ENCODE measurements around the gene BRWD1.
"Not testable (repeated sequence)": the region's sequence is repeated elsewhere in the genome, so short reads cannot be mapped to it uniquely, and the experiment has no call there.

Gene BRWD1

DNA sequence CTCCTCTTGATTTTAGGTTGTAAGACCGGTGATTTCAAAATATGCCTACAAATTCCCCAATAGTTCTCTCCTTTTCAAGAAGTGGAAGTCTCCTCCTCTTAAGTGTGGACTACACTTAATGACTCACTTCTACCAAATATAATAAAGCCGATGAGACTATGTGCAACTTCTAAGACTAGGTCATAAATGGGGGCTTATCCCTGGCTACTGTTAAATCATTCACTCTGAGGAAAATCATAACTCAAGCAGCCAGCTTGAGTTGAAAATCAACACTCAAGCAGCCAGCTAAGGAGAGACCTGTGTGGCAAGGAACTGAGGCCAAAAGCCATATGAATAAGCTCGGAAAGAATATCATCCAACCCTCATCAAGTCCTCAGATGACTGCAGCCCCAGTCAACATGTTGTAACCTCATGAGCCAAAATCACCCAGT lies 80.6 kb downstream of the BRWD1 start:
- no peaks in the 10 kb centered on the region for H4K20me1 ChIP-seq (ENCODE audit: insufficient read depth)
- H3K4me3 ChIP-seq (IDR thresholded peaks at IDR 0.05; ENCODE audit: insufficient read depth, low read depth, low read length): no peak overlapping the region
- no peak overlapping the region for H3K4me2 ChIP-seq
- H2AFZ ChIP-seq (ENCODE audit: low read depth): no peak overlapping the region
- H3K27me3 ChIP-seq (ENCODE audit: insufficient read depth, low read depth): no peaks in the 10 kb centered on the region
- no peaks in the 10 kb centered on the region for H3K4me1 ChIP-seq (ENCODE audit: low read depth, poor library complexity, severe bottlenecking)
- no peak overlapping the region for H3K27ac ChIP-seq
- TF ChIP-seq, protein P1, sequence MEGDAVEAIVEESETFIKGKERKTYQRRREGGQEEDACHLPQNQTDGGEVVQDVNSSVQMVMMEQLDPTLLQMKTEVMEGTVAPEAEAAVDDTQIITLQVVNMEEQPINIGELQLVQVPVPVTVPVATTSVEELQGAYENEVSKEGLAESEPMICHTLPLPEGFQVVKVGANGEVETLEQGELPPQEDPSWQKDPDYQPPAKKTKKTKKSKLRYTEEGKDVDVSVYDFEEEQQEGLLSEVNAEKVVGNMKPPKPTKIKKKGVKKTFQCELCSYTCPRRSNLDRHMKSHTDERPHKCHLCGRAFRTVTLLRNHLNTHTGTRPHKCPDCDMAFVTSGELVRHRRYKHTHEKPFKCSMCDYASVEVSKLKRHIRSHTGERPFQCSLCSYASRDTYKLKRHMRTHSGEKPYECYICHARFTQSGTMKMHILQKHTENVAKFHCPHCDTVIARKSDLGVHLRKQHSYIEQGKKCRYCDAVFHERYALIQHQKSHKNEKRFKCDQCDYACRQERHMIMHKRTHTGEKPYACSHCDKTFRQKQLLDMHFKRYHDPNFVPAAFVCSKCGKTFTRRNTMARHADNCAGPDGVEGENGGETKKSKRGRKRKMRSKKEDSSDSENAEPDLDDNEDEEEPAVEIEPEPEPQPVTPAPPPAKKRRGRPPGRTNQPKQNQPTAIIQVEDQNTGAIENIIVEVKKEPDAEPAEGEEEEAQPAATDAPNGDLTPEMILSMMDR (conservative IDR thresholded peaks at IDR 0.05; ENCODE audit: low read depth, low read length): no peak
- H3K9ac ChIP-seq: no peak overlapping the region
- no peaks in the 10 kb centered on the region for H3K36me3 ChIP-seq (ENCODE audit: insufficient read depth)
- H3K79me2 ChIP-seq (ENCODE audit: insufficient read depth, low read depth): no peaks in the 10 kb centered on the region

DNA sequence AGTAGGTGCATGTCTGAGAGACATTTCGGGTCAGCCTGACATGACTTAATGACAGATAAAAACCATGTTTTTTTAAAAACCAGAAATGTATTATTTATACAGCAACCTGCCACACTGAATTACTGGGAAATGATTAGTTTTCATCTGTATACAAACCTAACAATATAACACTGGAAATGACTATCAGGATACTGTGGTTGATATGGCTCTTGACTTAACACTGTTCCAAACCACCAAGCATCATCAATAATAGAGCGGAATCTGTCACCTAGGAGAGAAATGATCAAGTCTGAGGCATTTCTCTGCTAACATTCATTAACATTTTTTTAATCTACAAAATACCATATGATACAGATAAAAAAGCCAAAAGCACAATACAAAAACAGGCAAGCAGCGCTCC lies 88.5 kb downstream of the BRWD1 start:
- Histone ChIP-seq H4K20me1 (ENCODE audit: insufficient read depth) (no peaks in the 10 kb centered on the region), H3K9ac (no peak overlapping the region), H3K4me3 (IDR thresholded peaks at IDR 0.05; ENCODE audit: insufficient read depth, low read depth, low read length) (no peak overlapping the region), H3K36me3 (ENCODE audit: insufficient read depth) (no peaks in the 10 kb centered on the region; the same call in 1 of the 2 replicates), H3K79me2 (ENCODE audit: insufficient read depth, low read depth) (no peaks in the 10 kb centered on the region), H3K27me3 (ENCODE audit: insufficient read depth, low read depth) (no peaks in the 10 kb centered on the region), H3K4me2 (no peak overlapping the region), H3K27ac (no peak overlapping the region), H3K4me1 (ENCODE audit: low read depth, poor library complexity, severe bottlenecking) (no peaks in the 10 kb centered on the region), H2AFZ (ENCODE audit: low read depth) (no peak overlapping the region)
- TF ChIP-seq, protein P1 (conservative IDR thresholded peaks at IDR 0.05; ENCODE audit: low read depth, low read length): no peak

DNA sequence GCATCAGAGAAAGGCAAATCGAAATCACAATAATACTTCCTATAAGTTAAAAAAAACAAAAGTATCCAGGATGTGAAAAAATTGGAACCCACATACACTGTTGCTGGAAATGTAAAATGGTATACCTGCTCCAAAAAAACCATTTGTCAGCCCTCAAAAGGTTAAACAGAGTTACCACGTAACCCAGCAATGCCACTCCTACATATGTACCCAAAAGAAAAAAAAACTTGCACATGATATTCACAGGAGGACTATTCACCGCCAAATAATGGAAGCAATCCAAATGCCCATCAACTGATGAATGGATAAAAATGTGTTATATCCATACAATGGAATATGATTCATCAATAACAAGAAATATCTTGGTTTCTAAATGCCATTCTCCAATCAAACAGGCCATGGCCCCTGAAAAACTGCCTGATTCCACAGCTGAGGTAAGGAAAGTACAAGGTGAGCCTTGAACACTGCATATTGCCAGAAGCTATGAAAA lies 91.4 kb downstream of the BRWD1 start:
- H3K4me2 ChIP-seq: no peak overlapping the region
- no peak overlapping the region for H3K27ac ChIP-seq
- no peak overlapping the region for H3K4me3 ChIP-seq (IDR thresholded peaks at IDR 0.05; ENCODE audit: insufficient read depth, low read depth, low read length)
- H4K20me1 ChIP-seq (ENCODE audit: insufficient read depth): no peaks in the 10 kb centered on the region
- H3K79me2 ChIP-seq (ENCODE audit: insufficient read depth, low read depth): no peaks in the 10 kb centered on the region
- no peak overlapping the region for H2AFZ ChIP-seq (ENCODE audit: low read depth)
- H3K36me3 ChIP-seq (ENCODE audit: insufficient read depth): no peaks in the 10 kb centered on the region; the same call in 1 of the 2 replicates
- TF ChIP-seq, protein P1 (conservative IDR thresholded peaks at IDR 0.05; ENCODE audit: low read depth, low read length): no peak
- H3K4me1 ChIP-seq (ENCODE audit: low read depth, poor library complexity, severe bottlenecking): no peaks in the 10 kb centered on the region
- H3K27me3 ChIP-seq (ENCODE audit: insufficient read depth, low read depth): no peaks in the 10 kb centered on the region
- H3K9ac ChIP-seq: no peak overlapping the region

DNA sequence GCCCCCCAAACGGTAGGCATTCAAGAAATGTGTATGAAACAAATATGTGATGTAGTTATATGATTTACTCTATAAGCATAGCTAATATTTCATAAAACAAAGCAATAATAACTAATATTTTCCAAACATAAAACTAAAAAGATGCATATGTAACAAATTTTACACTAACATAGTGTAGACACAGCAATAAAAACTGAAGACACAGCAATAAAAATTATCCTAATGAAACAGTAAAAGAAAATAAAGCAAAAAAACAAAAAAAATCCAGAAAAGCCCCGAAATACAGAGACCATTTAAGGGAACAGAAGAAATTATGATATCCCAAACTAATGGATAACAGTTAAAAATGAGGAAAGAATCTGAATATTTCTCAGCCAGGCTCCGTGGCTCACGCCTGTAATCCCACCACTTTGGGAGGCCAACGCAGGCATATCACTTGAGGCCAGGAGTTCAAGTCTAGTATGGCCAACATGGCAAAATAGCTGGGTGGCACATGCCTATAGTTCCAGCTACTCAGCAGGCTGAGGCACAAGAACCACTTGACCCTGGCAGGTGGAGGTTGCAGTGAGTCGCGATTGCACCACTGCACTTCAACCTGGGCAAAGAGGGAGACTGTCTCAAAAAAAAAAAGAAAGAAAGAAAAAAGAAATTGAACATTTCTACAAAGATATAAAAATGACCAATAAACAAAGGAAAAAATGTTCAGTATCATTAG lies 92.0 kb downstream of the BRWD1 start:
- no peak overlapping the region for H3K4me3 ChIP-seq (IDR thresholded peaks at IDR 0.05; ENCODE audit: insufficient read depth, low read depth, low read length)
- H3K4me1 ChIP-seq (ENCODE audit: low read depth, poor library complexity, severe bottlenecking): no peaks in the 10 kb centered on the region
- no peak overlapping the region for H3K9ac ChIP-seq
- H3K27me3 ChIP-seq (ENCODE audit: insufficient read depth, low read depth): no peaks in the 10 kb centered on the region
- H4K20me1 ChIP-seq (ENCODE audit: insufficient read depth): no peaks in the 10 kb centered on the region
- no peaks in the 10 kb centered on the region; the same call in 1 of the 2 replicates for H3K36me3 ChIP-seq (ENCODE audit: insufficient read depth)
- no peaks in the 10 kb centered on the region for H3K79me2 ChIP-seq (ENCODE audit: insufficient read depth, low read depth)
- H3K27ac ChIP-seq: no peak overlapping the region
- H2AFZ ChIP-seq (ENCODE audit: low read depth): no peak overlapping the region
- no peak overlapping the region for H3K4me2 ChIP-seq
- TF ChIP-seq, protein P1 (conservative IDR thresholded peaks at IDR 0.05; ENCODE audit: low read depth, low read length): no peak

DNA sequence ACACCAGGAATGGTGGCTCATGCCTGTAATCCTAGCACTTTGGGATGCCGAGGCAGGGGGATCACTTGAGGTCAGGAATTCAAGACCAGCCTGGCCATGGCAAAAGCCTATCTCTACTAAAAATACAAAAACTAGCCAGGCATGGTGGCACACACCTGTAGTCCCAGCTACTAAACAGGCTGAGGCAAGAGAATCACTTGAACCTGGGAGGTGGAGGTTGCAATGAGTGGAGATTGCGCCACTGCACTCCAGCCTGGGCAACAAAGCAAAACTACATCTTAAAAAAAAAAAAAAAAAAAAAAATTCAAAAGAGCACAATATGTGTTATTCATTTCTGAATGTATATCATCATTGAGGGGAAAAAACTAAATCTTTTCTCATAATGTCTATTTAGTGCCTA lies 92.6 kb downstream of the BRWD1 start:
- not testable (repeated sequence) for H3K79me2 ChIP-seq (ENCODE audit: insufficient read depth, low read depth); H3K27ac ChIP-seq; H3K4me2 ChIP-seq; H3K4me3 ChIP-seq (IDR thresholded peaks at IDR 0.05; ENCODE audit: insufficient read depth, low read depth, low read length); H2AFZ ChIP-seq (ENCODE audit: low read depth); H3K27me3 ChIP-seq (ENCODE audit: insufficient read depth, low read depth); H3K36me3 ChIP-seq (ENCODE audit: insufficient read depth); H3K4me1 ChIP-seq (ENCODE audit: low read depth, poor library complexity, severe bottlenecking); H3K9ac ChIP-seq; H4K20me1 ChIP-seq (ENCODE audit: insufficient read depth)

All from KMS-11 (cell line).